OCI-LY1 (cell line): Measurements from ENCODE around the gene TNFRSF12A.

Source experiments
- EZH2 ChIP-seq: fragments of 200-600 bp; sonication (generic), shearing (Covaris generic); IDR thresholded peaks from 2 replicates; pipeline ENCODE4 v1.8.0; 2017; ENCODE audit warnings: borderline replicate concordance, mixed run types, mild to moderate bottlenecking, antibody characterized with exemption, low read length, moderate library complexity, mixed read lengths
- TF ChIP-seq, protein P1 (sequence below): fragments of 200-600 bp; sonication (generic), shearing (Covaris generic); IDR thresholded peaks from 2 replicates; pipeline ENCODE4 v1.5.1; 2017; ENCODE audit warnings: mild to moderate bottlenecking, antibody characterized with exemption, low read length, moderate library complexity, mixed read lengths

DNA sequence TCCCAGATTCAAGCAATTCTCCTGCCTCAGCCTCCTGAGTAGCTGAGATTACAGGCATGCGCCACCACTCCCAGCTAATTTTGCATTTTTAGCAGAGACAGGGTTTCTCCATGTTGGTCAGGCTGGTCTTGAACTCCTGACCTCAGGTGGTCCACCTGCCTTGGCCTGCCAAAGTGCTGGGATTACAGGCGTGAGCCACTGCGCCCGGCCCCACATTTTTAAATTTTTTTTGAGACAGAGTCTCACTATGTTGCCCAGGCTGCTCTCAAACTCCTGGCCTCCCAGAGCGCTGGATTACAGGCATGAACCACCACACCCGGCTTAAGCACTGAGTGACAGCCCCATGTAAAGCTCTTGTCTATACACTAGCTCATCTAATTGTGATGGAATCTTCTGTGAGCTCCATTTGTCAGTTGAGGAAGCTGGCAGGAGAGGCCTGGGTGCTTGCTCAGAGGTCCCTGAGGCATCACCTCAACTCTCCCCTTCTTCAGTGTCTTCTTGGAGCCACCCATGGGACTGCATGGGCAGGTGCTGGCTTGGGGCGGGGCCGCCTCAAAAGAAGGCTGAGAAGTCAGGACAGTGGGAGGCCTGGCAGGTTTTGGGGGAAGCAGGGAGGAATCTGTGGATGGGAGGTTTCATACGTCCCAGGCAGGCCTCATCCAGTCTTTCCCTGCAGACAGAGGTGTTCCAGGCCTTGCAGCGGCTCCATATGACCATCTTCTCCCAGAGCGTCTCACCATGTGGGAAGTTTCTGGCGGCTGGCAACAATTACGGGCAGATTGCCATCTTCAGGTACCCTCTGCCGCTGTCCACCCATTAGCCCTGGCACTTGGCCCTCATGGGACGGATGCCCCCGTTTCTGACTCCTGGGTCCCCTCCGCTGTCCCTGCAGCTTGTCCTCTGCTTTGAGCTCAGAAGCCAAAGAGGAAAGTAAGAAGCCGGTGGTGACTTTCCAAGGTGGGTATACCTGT lies 5.1 kb downstream of the TNFRSF12A start:
- TF ChIP-seq, protein P1, sequence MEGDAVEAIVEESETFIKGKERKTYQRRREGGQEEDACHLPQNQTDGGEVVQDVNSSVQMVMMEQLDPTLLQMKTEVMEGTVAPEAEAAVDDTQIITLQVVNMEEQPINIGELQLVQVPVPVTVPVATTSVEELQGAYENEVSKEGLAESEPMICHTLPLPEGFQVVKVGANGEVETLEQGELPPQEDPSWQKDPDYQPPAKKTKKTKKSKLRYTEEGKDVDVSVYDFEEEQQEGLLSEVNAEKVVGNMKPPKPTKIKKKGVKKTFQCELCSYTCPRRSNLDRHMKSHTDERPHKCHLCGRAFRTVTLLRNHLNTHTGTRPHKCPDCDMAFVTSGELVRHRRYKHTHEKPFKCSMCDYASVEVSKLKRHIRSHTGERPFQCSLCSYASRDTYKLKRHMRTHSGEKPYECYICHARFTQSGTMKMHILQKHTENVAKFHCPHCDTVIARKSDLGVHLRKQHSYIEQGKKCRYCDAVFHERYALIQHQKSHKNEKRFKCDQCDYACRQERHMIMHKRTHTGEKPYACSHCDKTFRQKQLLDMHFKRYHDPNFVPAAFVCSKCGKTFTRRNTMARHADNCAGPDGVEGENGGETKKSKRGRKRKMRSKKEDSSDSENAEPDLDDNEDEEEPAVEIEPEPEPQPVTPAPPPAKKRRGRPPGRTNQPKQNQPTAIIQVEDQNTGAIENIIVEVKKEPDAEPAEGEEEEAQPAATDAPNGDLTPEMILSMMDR: no peak
- no peak for TF ChIP-seq EZH2
